Upper lobe of right lung (tissue), 1 donor: ENCODE results near the gene SYNGR1. TPM values are rescaled to one million over a fixed set of nuclear protein-coding genes. Genes with fewer than 3 reads are reported as not detected.

ENCODE experiments used
- ATAC-seq: fragments of 200-7000 bp; cut with Tn5 transposase; one replicate; pipeline ENCODE4 v1.9.1; 2020; ENCODE audit warnings: mild to moderate bottlenecking, moderate library complexity
- DNase-seq: peaks from one replicate; pipeline ENCODE4 v3.0.0-alpha.2; 2020
- H3K27ac ChIP-seq: fragments of 200-600 bp; one replicate; pipeline ENCODE4 v1.8.0; 2022
- H3K27me3 ChIP-seq: fragments of 200-600 bp; one replicate; pipeline ENCODE4 v1.8.0; 2022; ENCODE audit warnings: mild to moderate bottlenecking
- H3K36me3 ChIP-seq: fragments of 200-600 bp; one replicate; pipeline ENCODE4 v1.8.0; 2022
- H3K4me1 ChIP-seq: fragments of 200-600 bp; one replicate; pipeline ENCODE4 v1.8.0; 2022
- H3K4me3 ChIP-seq: fragments of 200-600 bp; one replicate; pipeline ENCODE4 v1.8.0; 2022; ENCODE audit warnings: mild to moderate bottlenecking
- H3K9me3 ChIP-seq: fragments of 200-600 bp; one replicate; pipeline ENCODE4 v1.8.0; 2022
- CTCF ChIP-seq: fragments of 200-600 bp; IDR thresholded peaks from one replicate; pipeline ENCODE4 v1.8.0; 2022; ENCODE audit warnings: antibody characterized with exemption
- intact Hi-C: fragments of 100-400 bp; cut with DNase I; formaldehyde crosslinking; loops from one replicate; pipeline ENCODE4 v1.11.0; 2022
- total RNA-seq: library from RNA; stranded (reverse); fragmentation: NEBNext Ultra II Directional; extraction: Animal tissue kit (Norgen Biotek cat#: 25700); gene quantifications from one replicate; pipeline ENCODE4 v1.2.1, GENCODE V29; 2021
- donor health status: DM: no; HTN: yes; CAD: no; lungs with severe emphysema.

Gene SYNGR1
- total RNA-seq, 1 donor from 2014 or later = 14.0 TPM

GRCh38 chr22:39348909-39349505 is 784 bp upstream of the SYNGR1 start:
- no peaks in the 10 kb centered on the region for H3K36me3 ChIP-seq
- no peaks in the 10 kb centered on the region for H3K9me3 ChIP-seq
- peak overlapping the region; percentile 61 for H3K4me3 ChIP-seq
- H3K27ac ChIP-seq = no peak overlapping the region
- intact Hi-C loops = no loop called here
- DNase-seq (no peak), ATAC-seq (peak; percentile 70)
- TF ChIP-seq CTCF = no peak
- H3K4me1 ChIP-seq = peaks cover 16% of the 10 kb centered on the region
- no peaks in the 10 kb centered on the region for H3K27me3 ChIP-seq

GRCh38 chr22:39349506-39349966 is 255 bp upstream of the SYNGR1 start:
- H3K27ac ChIP-seq = no peak overlapping the region
- no peak for TF ChIP-seq CTCF
- H3K27me3 ChIP-seq = no peaks in the 10 kb centered on the region
- H3K36me3 ChIP-seq = no peaks in the 10 kb centered on the region
- H3K4me1 ChIP-seq = peaks cover 16% of the 10 kb centered on the region
- peak; percentile 62 for ATAC-seq
- intact Hi-C loops = no loop called here
- no peak for DNase-seq
- no peaks in the 10 kb centered on the region for H3K9me3 ChIP-seq
- peak overlapping the region; percentile 61 for H3K4me3 ChIP-seq

GRCh38 chr22:39350757-39351688 is 1.2 kb downstream of the SYNGR1 start:
- no peak for ATAC-seq
- TF ChIP-seq CTCF = no peak
- H3K4me3 ChIP-seq = peak overlapping the region; percentile 61
- no peaks in the 10 kb centered on the region for H3K9me3 ChIP-seq
- DNase-seq = no peak
- H3K27me3 ChIP-seq = no peaks in the 10 kb centered on the region
- H3K36me3 ChIP-seq = no peaks in the 10 kb centered on the region
- intact Hi-C loops = no loop called here
- H3K4me1 ChIP-seq = peaks cover 16% of the 10 kb centered on the region
- no peak overlapping the region for H3K27ac ChIP-seq

- Histone ChIP-seq H3K9me3 (no peaks in the 10 kb centered on the region), H3K4me1 (peaks cover 16% of the 10 kb centered on the region), H3K27me3 (no peaks in the 10 kb centered on the region), H3K27ac (no peak overlapping the region), H3K4me3 (no peak overlapping the region), H3K36me3 (no peaks in the 10 kb centered on the region)
- no peak for DNase-seq
- ATAC-seq = no peak
- no peak for TF ChIP-seq CTCF
- intact Hi-C loops = no loop called here
These were observed 2.0 kb downstream of the SYNGR1 start for GRCh38 chr22:39351689-39352214.

- no peak for TF ChIP-seq CTCF
- Histone ChIP-seq H3K27ac (no peak overlapping the region), H3K4me1 (peaks cover 16% of the 10 kb centered on the region), H3K9me3 (no peaks in the 10 kb centered on the region), H3K4me3 (no peak overlapping the region), H3K27me3 (no peaks in the 10 kb centered on the region), H3K36me3 (no peaks in the 10 kb centered on the region)
- intact Hi-C loops = no loop called here
- no peak for DNase-seq
- ATAC-seq = no peak
These were observed 2.6 kb downstream of the SYNGR1 start for GRCh38 chr22:39352306-39352891.
